ENCODE measurements around the gene TMEM219. TPM values are rescaled to one million over a fixed set of nuclear protein-coding genes. Genes with fewer than 3 reads are reported as not detected.

TMEM219 gene
- total and polyA plus RNA-seq, 2 donors (not counting 3 experiments of a cell fraction or from before 2014, with no cell fraction given): 110 to 182 TPM

GRCh38 chr16:29995324-29995910 is 33.5 kb downstream of the TMEM219 start, which contains the start of gene HIRIP3:
Gene HIRIP3 (minus strand): TSS chr16:29995617. CDS start chr16:29995605, 12 bp downstream.
- peak; percentile 73 for DNase-seq (ENCODE audit: low read depth, low spot score)
- FAIRE-seq: no peak
- H3K9ac ChIP-seq (replicated peaks; ENCODE audit: extremely low read depth, insufficient read depth, low read length): peak within 1 kb of the TSS; percentile 94
- no peaks in the 10 kb centered on the region for H3K9me3 ChIP-seq (replicated peaks; ENCODE audit: control insufficient read depth, insufficient read depth, low read length)
- peaks cover 22% of the 10 kb centered on the region for H3K4me1 ChIP-seq (ENCODE audit: control insufficient read depth, extremely low read depth, insufficient read depth, low read length)
- H3K9me1 ChIP-seq (replicated peaks; ENCODE audit: control insufficient read depth, extremely low read depth, insufficient read depth, low read length): no peaks in the 10 kb centered on the region
- H3K4me2 ChIP-seq (ENCODE audit: insufficient read depth, low read length): peak within 1 kb of the TSS; percentile 84
- ChIA-PET POLR2A (interaction anchor here (1.0 kb wide), 1 partner anchor 9 kb away, joined by 3 read pairs; no protein-coding TSS in a partner anchor), CTCF (interaction anchor here (0.8 to 1.0 kb wide), 2 partner anchors 10 to 147 kb away, joined by 3 read pairs; no protein-coding TSS in a partner anchor)
- H3K36me3 ChIP-seq (ENCODE audit: control insufficient read depth in 2 of 2, extremely low read depth in 1 of 2, insufficient read depth in 2 of 2, low read length in 2 of 2): peaks cover 6 to 25% of the 10 kb centered on the region in 2 experiments
- TF ChIP-seq GATA2 (IDR thresholded peaks at IDR 0.05; ENCODE audit: insufficient read depth, insufficient read length, low read depth, low read length) (no peak), POLR2AphosphoS5 (IDR thresholded peaks at IDR 0.05; ENCODE audit: insufficient read depth, low read depth, low read length) (peak; percentile 46), CTCF (IDR thresholded peaks at IDR 0.05; ENCODE audit: extremely low read depth in 1 of 2, insufficient read depth in 1 of 2, low read depth in 1 of 2, low read length in 2 of 2) (no peak), JUN (IDR thresholded peaks at IDR 0.05; ENCODE audit: borderline replicate concordance, insufficient read depth, insufficient read length, low read depth) (no peak), POLR2A (IDR thresholded peaks at IDR 0.05; ENCODE audit: low read depth, low read length) (peak; percentile 80), FOS (IDR thresholded peaks at IDR 0.05; ENCODE audit: borderline replicate concordance, insufficient read depth, low read length) (no peak)
- intact Hi-C loops (cut with micrococcal nuclease): loop anchor here (1.0 kb wide), 1 partner anchor 34 kb away; no protein-coding TSS in a partner anchor
- BruUV-seq (replicated peaks): TSS peak; percentile 71
- H3K27ac ChIP-seq (ENCODE audit: insufficient read depth, low read depth, low read length): peak within 1 kb of the TSS; percentile 76
- H3K27me3 ChIP-seq (ENCODE audit: control insufficient read depth in 2 of 2, insufficient read depth in 2 of 2, low read length in 2 of 2): no peaks in the 10 kb centered on the region
- H3K4me3 ChIP-seq (replicated peaks in 1 of 3; ENCODE audit: insufficient read depth in 1 of 3, low read depth in 1 of 3, low read length in 3 of 3): peak within 1 kb of the TSS; percentile 70 to 81 (median 73)
- H2AFZ ChIP-seq (ENCODE audit: low read depth, low read length): peak within 1 kb of the TSS; percentile 76
- dilution Hi-C loops (cut with MboI; ENCODE audit: extremely low pct_ligation_motif_present, low sequenced_read_pairs): loop anchor here (10.0 kb wide), 1 partner anchor 191 kb away; the partner anchor contains the start of gene MAZ
- H3K79me2 ChIP-seq (ENCODE audit: control insufficient read depth, insufficient read depth, low read length): peaks cover 7% of the 10 kb centered on the region
- no peaks in the 10 kb centered on the region for H4K20me1 ChIP-seq (replicated peaks; ENCODE audit: control insufficient read depth, extremely low read depth, insufficient read depth, low read length)
